BLaER1 (cell line): ENCODE data around the gene IL17C.

Source experiments
- H3K27ac ChIP-seq: shearing (Covaris generic); formaldehyde crosslinking; 2 replicates; pipeline ENCODE4 v1.8.1; 2022
- H3K27me3 ChIP-seq: shearing (Covaris generic); formaldehyde crosslinking; 2 replicates; pipeline ENCODE4 v1.8.1; 2022
- H3K36me3 ChIP-seq: shearing (Covaris generic); formaldehyde crosslinking; 2 replicates; pipeline ENCODE4 v1.8.1; 2022
- H3K4me1 ChIP-seq: shearing (Covaris generic); formaldehyde crosslinking; 2 replicates; pipeline ENCODE4 v1.8.1; 2022
- H3K4me2 ChIP-seq: shearing (Covaris generic); formaldehyde crosslinking; 2 replicates; pipeline ENCODE4 v1.8.1; 2022
- H3K4me3 ChIP-seq: shearing (Covaris generic); formaldehyde crosslinking; 2 replicates; pipeline ENCODE4 v1.8.1; 2022
- H3K9ac ChIP-seq: shearing (Covaris generic); formaldehyde crosslinking; 2 replicates; pipeline ENCODE4 v1.8.1; 2022
- H3K9me3 ChIP-seq: shearing (Covaris generic); formaldehyde crosslinking; 2 replicates; pipeline ENCODE4 v1.8.1; 2022
- H4K20me1 ChIP-seq: shearing (Covaris generic); formaldehyde crosslinking; 2 replicates; pipeline ENCODE4 v1.8.1; 2022
- Cebpa-rat ChIP-seq: shearing (Covaris generic); IDR thresholded peaks from 2 replicates; pipeline ENCODE4 v1.8.1; 2022

IL17C gene

DNA sequence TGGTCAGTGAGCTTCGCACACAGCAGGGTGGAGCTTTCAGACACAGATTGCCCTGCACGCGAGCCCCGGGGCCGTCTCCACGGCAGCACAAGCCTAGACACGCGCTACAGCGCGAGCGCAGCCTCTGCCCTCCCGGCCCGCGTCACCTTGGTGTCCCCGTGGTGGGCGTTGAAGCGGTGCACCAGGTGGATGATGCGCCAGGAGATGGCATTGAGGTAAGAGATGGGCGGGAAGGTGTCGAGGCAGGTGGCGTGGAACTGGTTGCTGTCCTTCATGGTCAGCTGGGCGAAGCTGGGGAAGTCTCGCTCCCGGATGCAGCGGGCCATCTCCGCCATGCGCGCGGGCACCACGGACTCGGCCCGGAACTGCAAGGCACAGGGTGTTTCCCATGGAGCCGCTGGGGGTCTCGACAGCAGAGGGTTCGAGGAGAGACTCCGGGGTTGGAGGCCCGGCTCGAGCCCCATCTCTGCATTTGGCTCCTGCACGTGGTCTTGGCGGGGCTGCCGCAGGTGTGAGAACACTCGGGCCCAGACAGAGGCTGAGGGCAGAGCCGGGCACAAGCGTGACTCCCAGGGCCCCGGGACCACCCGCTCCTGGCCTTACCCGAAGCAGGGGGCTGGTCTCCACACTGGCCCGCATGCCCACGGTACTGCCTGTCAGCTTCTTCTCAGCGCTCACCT, 16.8 kb downstream of the IL17C start:
- no peak for TF ChIP-seq Cebpa-rat
- peak overlapping the region; percentile 85; the same call in 1 of the 2 replicates for H3K27ac ChIP-seq
- no peaks in the 10 kb centered on the region for H3K27me3 ChIP-seq
- peaks cover 43% of the 10 kb centered on the region for H3K36me3 ChIP-seq
- 0 out of 2 replicates have a peak overlapping the region, but pooled peaks have one; percentile 14 for H3K9ac ChIP-seq
- peaks cover 5% of the 10 kb centered on the region for H4K20me1 ChIP-seq
- peak overlapping the region; percentile 88 for H3K4me2 ChIP-seq
- H3K9me3 ChIP-seq: no peaks in the 10 kb centered on the region
- H3K4me1 ChIP-seq: peaks cover 87% of the 10 kb centered on the region
- H3K4me3 ChIP-seq: 0 out of 2 replicates have a peak overlapping the region, but pooled peaks have one; percentile 5

GRCh38 chr16:88655733-88656281, 17.4 kb downstream of the IL17C start:
- H3K4me2 ChIP-seq: peak overlapping the region; percentile 88
- no peaks in the 10 kb centered on the region for H4K20me1 ChIP-seq
- peaks cover 45% of the 10 kb centered on the region for H3K36me3 ChIP-seq

GRCh38 chr16:88656291-88656980, 18.1 kb downstream of the IL17C start:
- Histone ChIP-seq H4K20me1 (peaks cover 4% of the 10 kb centered on the region; the same call in 1 of the 2 replicates), H3K9ac (peak overlapping the region; percentile 66), H3K4me1 (peaks cover 96% of the 10 kb centered on the region), H3K4me3 (no peak overlapping the region), H3K4me2 (peak overlapping the region; percentile 88), H3K9me3 (no peaks in the 10 kb centered on the region), H3K36me3 (peaks cover 45% of the 10 kb centered on the region), H3K27me3 (no peaks in the 10 kb centered on the region), H3K27ac (peak overlapping the region; percentile 85)
- no peak for TF ChIP-seq Cebpa-rat

More at GRCh38 chr16:88655733-88656281, 17.4 kb downstream of the IL17C start:
- Histone ChIP-seq H3K27me3 (no peaks in the 10 kb centered on the region), H3K4me3 (0 out of 2 replicates have a peak overlapping the region, but pooled peaks have one; percentile 5), H3K9me3 (no peaks in the 10 kb centered on the region), H3K4me1 (peaks cover 93% of the 10 kb centered on the region), H3K27ac (peak overlapping the region; percentile 85), H3K9ac (peak overlapping the region; percentile 66)
- no peak for TF ChIP-seq Cebpa-rat

GRCh38 chr16:88657371-88657770, 19.0 kb downstream of the IL17C start:
- H3K9me3 ChIP-seq: no peaks in the 10 kb centered on the region
- H3K4me3 ChIP-seq: no peak overlapping the region
- peaks cover 42% of the 10 kb centered on the region for H3K36me3 ChIP-seq
- TF ChIP-seq Cebpa-rat: no peak
- peak overlapping the region; percentile 88 for H3K4me2 ChIP-seq
- H4K20me1 ChIP-seq: peaks cover 13% of the 10 kb centered on the region; the same call in 1 of the 2 replicates
- H3K4me1 ChIP-seq: peaks cover 96% of the 10 kb centered on the region
- peak overlapping the region; percentile 66 for H3K9ac ChIP-seq
- peak overlapping the region; percentile 85 for H3K27ac ChIP-seq
- no peaks in the 10 kb centered on the region for H3K27me3 ChIP-seq

DNA sequence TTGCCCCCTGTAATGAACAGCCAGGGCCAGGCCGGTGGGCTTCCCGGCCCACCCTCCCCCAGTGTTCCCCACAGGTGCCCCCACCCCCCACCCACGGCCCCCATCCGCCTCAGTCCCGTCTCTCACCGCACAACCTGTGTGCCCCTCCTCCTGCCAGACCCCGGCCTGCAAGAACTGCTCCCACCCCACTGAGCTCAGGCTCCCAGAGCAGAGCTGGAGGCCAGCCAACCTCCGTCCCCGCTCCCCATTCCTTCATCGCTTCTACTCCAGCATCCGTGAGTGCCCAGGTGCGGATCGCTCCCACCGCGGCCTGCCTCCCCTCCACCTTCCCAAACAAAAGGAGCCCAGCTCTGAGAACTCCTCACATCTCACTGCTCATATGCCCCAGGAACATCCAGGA, 20.3 kb downstream of the IL17C start:
- Histone ChIP-seq H3K27me3 (no peaks in the 10 kb centered on the region), H3K27ac (no peak overlapping the region), H3K9ac (no peak overlapping the region), H3K4me2 (0 out of 2 replicates have a peak overlapping the region, but pooled peaks have one; percentile 88), H3K4me3 (no peak overlapping the region), H3K4me1 (peaks cover 84% of the 10 kb centered on the region), H3K9me3 (no peaks in the 10 kb centered on the region), H4K20me1 (peaks cover 17% of the 10 kb centered on the region; the same call in 1 of the 2 replicates), H3K36me3 (peaks cover 29% of the 10 kb centered on the region)
- no peak for TF ChIP-seq Cebpa-rat

DNA sequence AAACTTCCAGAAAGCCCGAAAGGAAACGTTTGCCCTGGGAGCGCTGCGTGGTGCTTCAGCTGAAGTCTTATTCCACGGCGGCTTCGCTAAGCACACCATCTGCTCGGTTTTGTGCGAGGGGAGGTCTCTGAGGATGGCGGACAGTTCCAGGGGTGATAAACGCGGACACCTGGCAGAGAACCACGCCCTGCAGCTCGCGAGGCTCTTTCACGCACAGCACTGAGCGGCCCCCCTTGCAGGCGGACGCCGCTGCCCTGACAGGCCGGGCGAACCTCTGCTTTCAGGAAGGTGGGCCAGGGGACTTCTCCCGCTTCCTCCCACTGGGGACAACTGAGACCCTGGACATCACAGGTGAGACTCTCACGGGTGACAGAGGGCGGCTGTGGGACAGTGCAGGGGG, 20.8 kb downstream of the IL17C start:
- H3K27me3 ChIP-seq: no peaks in the 10 kb centered on the region
- peaks cover 84% of the 10 kb centered on the region for H3K4me1 ChIP-seq
- H3K4me2 ChIP-seq: no peak overlapping the region
- H3K36me3 ChIP-seq: peaks cover 24% of the 10 kb centered on the region
- no peak overlapping the region for H3K27ac ChIP-seq
- no peak overlapping the region for H3K4me3 ChIP-seq
- TF ChIP-seq Cebpa-rat: no peak
- no peaks in the 10 kb centered on the region for H3K9me3 ChIP-seq
- no peak overlapping the region for H3K9ac ChIP-seq
- peaks cover 22% of the 10 kb centered on the region; the same call in 1 of the 2 replicates for H4K20me1 ChIP-seq

- Histone ChIP-seq H3K9ac (no peak overlapping the region), H3K4me2 (peak overlapping the region; percentile 87)
Measured at GRCh38 chr16:88661468-88661867, 23.1 kb downstream of the IL17C start.

DNA sequence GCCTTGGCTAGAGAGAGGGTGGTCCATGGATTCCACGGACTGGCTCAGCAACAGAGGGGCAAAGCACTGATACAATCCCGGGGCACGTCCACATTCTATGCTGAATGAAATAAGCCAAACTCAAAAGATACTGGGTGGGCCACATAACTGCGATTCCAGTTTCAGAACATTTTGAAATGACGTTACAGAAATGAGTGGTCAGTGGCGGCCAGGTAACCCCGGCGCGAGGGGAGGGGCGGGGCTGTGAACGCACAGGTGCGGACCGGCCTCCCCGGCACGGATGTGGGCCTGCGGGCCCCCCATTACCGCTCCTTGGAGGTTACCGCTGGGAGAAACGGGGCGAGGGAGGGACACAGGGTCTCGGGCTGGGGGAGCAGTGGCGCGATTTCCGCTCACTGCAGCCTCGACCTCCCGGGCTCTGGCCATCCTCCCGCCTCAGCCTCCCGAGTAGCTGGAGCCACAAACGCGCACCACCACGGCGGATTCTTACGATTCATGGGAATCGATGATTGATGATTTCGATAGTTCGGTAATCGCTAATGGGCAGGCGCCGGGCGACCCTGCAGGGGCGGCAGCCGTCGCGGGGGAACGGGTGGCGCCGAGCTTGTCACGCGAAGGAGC, 24.0 kb downstream of the IL17C start:
- Histone ChIP-seq H3K4me2 (peak overlapping the region; percentile 87), H3K9ac (peak overlapping the region; percentile 84), H3K27me3 (no peaks in the 10 kb centered on the region), H3K36me3 (0 out of 2 replicates have a peak, but pooled peaks cover 13% of the 10 kb centered on the region), H4K20me1 (peaks cover 23% of the 10 kb centered on the region; the same call in 1 of the 2 replicates), H3K4me3 (peak overlapping the region; percentile 91), H3K27ac (peak overlapping the region; percentile 79), H3K4me1 (peaks cover 55% of the 10 kb centered on the region), H3K9me3 (no peaks in the 10 kb centered on the region)
- no peak for TF ChIP-seq Cebpa-rat

More at GRCh38 chr16:88661468-88661867, 23.1 kb downstream of the IL17C start:
- TF ChIP-seq Cebpa-rat: no peak
- Histone ChIP-seq H3K4me1 (peaks cover 64% of the 10 kb centered on the region), H3K27ac (no peak overlapping the region), H3K4me3 (no peak overlapping the region), H4K20me1 (peaks cover 23% of the 10 kb centered on the region; the same call in 1 of the 2 replicates), H3K9me3 (no peaks in the 10 kb centered on the region), H3K27me3 (no peaks in the 10 kb centered on the region), H3K36me3 (0 out of 2 replicates have a peak, but pooled peaks cover 13% of the 10 kb centered on the region)
